ENCODE measurements around the gene CDKAL1. TPM values are rescaled to one million over a fixed set of nuclear protein-coding genes. Genes with fewer than 3 reads are reported as not detected.

CDKAL1 gene
- total and polyA plus RNA-seq, 9 of the 15 experiments (the other 6 are each of a cell fraction or from before 2014, with no cell fraction given) = 11.2 to 36.3 (median 20.1) TPM

- no peak for TF ChIP-seq CHD7 (IDR thresholded peaks at IDR 0.05; ENCODE audit: low read depth, low read length)
- no peak for TF ChIP-seq GATAD2A (IDR thresholded peaks at IDR 0.05)
- TF ChIP-seq NR3C1 (CRISPR knock-in tag; IDR thresholded peaks at IDR 0.05) = no peak
- TF ChIP-seq ATF6 (CRISPR knock-in tag; IDR thresholded peaks at IDR 0.05) = no peak
Measured at GRCh38 chr6:21083708-21084107, 549.5 kb downstream of the CDKAL1 start (continued).

Measured in K562 (cell line).